Adrenal gland (tissue), 5 donors: ENCODE data around the gene EDEM2.

ENCODE experiments used
- POLR2A ChIP-seq, 2 donors: fragments of 450-650 bp; IDR thresholded peaks; one replicate each; pipeline ENCODE4 v1.6.1; 2017; ENCODE audit warnings: antibody characterized with exemption in 2 of 2, mild to moderate bottlenecking in 2 of 2, moderate library complexity in 1 of 2
- TF ChIP-seq, protein P1 (sequence below), 6 experiments: fragments of 450-650 bp in 4 of 6; fragments of 200-600 bp in 2 of 6; sonication (generic) in 1 of 6; IDR thresholded peaks; 1 replicate in 5 of 6; 2 replicates in 1 of 6; pipeline versions ENCODE4 v1.5.1 to v1.8.0; 2016 to 2021; ENCODE audit warnings: antibody characterized with exemption in 6 of 6, mild to moderate bottlenecking in 2 of 6, moderate library complexity in 1 of 6
- donor health status: DM: no; HTN: no; CAD: no.

DNA sequence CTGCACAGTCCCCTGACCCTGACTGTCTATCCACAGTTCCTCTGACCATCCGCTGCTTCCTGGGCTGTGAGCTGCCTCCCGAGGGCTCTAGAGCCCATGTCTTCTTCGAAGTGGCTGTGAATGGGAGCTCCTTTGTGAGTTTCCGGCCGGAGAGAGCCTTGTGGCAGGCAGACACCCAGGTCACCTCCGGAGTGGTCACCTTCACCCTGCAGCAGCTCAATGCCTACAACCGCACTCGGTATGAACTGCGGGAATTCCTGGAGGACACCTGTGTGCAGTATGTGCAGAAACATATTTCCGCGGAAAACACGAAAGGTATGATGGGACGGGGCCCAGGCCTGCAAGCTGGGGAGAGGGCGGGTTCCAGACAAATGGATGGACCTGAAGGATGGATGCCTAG is 29.0 kb upstream of the EDEM2 start:
- TF ChIP-seq, protein P1, sequence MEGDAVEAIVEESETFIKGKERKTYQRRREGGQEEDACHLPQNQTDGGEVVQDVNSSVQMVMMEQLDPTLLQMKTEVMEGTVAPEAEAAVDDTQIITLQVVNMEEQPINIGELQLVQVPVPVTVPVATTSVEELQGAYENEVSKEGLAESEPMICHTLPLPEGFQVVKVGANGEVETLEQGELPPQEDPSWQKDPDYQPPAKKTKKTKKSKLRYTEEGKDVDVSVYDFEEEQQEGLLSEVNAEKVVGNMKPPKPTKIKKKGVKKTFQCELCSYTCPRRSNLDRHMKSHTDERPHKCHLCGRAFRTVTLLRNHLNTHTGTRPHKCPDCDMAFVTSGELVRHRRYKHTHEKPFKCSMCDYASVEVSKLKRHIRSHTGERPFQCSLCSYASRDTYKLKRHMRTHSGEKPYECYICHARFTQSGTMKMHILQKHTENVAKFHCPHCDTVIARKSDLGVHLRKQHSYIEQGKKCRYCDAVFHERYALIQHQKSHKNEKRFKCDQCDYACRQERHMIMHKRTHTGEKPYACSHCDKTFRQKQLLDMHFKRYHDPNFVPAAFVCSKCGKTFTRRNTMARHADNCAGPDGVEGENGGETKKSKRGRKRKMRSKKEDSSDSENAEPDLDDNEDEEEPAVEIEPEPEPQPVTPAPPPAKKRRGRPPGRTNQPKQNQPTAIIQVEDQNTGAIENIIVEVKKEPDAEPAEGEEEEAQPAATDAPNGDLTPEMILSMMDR (IDR thresholded peaks at IDR 0.05): no peak
- TF ChIP-seq POLR2A (IDR thresholded peaks at IDR 0.05): no peak
